HCT116 (cell line): ENCODE data around the gene CTBP2.

ENCODE experiments used
- EZH2 ChIP-seq: fragments of 200-600 bp; sonication (generic); IDR thresholded peaks from 2 replicates; pipeline ENCODE4 v1.6.1; 2017; ENCODE audit warnings: antibody characterized with exemption, mixed run types
- EZH2phosphoT487 ChIP-seq: fragments of 200-600 bp; IDR thresholded peaks from 2 replicates; pipeline ENCODE4 v1.6.1; 2018; ENCODE audit warnings: antibody characterized with exemption, borderline replicate concordance
- POLR2A ChIP-seq: IDR thresholded peaks from 2 replicates; pipeline ENCODE4 v1.7.0; 2011; ENCODE audit warnings: borderline replicate concordance; ENCODE audit not compliant: insufficient read depth, insufficient read length; ENCODE audit errors: extremely low read depth
- POLR2AphosphoS5 ChIP-seq: IDR thresholded peaks from 2 replicates; pipeline ENCODE4 v1.6.1; 2011; ENCODE audit warnings: mild to moderate bottlenecking, low read depth, low read length, moderate library complexity
- SP1 ChIP-seq: IDR thresholded peaks from 2 replicates; pipeline ENCODE4 v1.6.1; 2012; ENCODE audit warnings: low read depth
- ZFX ChIP-seq: fragments of 450-650 bp; IDR thresholded peaks from 2 replicates; pipeline ENCODE4 v1.6.1; 2017
- TF ChIP-seq, protein P1 (sequence below), 3 experiments: fragments of 200-600 bp in 1 of 3; sonication (generic) in 1 of 3; IDR thresholded peaks in 2 of 3; conservative IDR thresholded peaks in 1 of 3; 2 replicates each; pipeline ENCODE4 v1.5.1; 2012 to 2017; ENCODE audit warnings: low read depth in 2 of 3, low read length in 2 of 3, antibody characterized with exemption in 1 of 3, borderline replicate concordance in 1 of 3, control low read depth in 1 of 3, mild to moderate bottlenecking in 1 of 3, mixed read lengths in 1 of 3, mixed run types in 1 of 3, moderate library complexity in 1 of 3; ENCODE audit not compliant: insufficient read depth in 1 of 3
- TF ChIP-seq, protein P2 (sequence below): IDR thresholded peaks from 2 replicates; pipeline ENCODE4 v1.6.1; 2011; ENCODE audit warnings: mild to moderate bottlenecking, low read length, moderate library complexity; ENCODE audit not compliant: insufficient replicate concordance; ENCODE audit errors: extremely low read depth

DNA sequence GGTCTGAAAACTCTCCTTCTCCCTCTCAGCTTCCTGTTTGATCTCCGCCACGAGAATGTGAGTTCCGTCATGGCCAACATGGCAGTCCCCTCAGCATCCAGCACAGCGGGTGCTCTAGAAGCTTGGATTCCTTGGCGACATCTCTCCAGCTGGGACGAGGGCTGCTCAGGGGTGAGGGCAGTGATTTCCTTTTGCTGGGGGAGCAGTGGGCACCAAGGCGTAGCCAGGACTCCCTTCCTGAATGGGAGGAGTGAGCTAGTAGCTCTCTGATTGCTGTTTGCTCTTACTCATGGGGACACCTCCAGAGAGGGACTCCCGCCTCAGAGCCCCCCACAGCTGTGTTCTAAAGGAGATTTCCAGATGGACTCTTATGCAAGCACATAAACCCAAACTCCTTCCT, 28.8 kb upstream of the CTBP2 start:
- TF ChIP-seq, protein P1, sequence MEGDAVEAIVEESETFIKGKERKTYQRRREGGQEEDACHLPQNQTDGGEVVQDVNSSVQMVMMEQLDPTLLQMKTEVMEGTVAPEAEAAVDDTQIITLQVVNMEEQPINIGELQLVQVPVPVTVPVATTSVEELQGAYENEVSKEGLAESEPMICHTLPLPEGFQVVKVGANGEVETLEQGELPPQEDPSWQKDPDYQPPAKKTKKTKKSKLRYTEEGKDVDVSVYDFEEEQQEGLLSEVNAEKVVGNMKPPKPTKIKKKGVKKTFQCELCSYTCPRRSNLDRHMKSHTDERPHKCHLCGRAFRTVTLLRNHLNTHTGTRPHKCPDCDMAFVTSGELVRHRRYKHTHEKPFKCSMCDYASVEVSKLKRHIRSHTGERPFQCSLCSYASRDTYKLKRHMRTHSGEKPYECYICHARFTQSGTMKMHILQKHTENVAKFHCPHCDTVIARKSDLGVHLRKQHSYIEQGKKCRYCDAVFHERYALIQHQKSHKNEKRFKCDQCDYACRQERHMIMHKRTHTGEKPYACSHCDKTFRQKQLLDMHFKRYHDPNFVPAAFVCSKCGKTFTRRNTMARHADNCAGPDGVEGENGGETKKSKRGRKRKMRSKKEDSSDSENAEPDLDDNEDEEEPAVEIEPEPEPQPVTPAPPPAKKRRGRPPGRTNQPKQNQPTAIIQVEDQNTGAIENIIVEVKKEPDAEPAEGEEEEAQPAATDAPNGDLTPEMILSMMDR (IDR thresholded peaks at IDR 0.05 in 2 of 3, conservative IDR thresholded peaks at IDR 0.05 in 1 of 3; ENCODE audit: borderline replicate concordance in 1 of 3, insufficient read depth in 1 of 3, low read depth in 2 of 3, low read length in 2 of 3) = no peak
- TF ChIP-seq POLR2AphosphoS5 (no peak), POLR2A (no peak), ZFX (no peak), EZH2phosphoT487 (no peak), EZH2 (no peak), SP1 (no peak)
- TF ChIP-seq, protein P2, sequence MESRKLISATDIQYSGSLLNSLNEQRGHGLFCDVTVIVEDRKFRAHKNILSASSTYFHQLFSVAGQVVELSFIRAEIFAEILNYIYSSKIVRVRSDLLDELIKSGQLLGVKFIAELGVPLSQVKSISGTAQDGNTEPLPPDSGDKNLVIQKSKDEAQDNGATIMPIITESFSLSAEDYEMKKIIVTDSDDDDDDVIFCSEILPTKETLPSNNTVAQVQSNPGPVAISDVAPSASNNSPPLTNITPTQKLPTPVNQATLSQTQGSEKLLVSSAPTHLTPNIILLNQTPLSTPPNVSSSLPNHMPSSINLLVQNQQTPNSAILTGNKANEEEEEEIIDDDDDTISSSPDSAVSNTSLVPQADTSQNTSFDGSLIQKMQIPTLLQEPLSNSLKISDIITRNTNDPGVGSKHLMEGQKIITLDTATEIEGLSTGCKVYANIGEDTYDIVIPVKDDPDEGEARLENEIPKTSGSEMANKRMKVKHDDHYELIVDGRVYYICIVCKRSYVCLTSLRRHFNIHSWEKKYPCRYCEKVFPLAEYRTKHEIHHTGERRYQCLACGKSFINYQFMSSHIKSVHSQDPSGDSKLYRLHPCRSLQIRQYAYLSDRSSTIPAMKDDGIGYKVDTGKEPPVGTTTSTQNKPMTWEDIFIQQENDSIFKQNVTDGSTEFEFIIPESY = no peak
